GM21390 (cell line): ENCODE data around the gene MAP3K1.
"Not testable (repeated sequence)": the region's sequence is repeated elsewhere in the genome, so short reads cannot be mapped to it uniquely, and the experiment has no call there.

Experiments
- ATAC-seq: cut with Tn5 transposase; IDR thresholded peaks from one replicate; pipeline ENCODE4 v1.9.1; 2021; ENCODE audit not compliant: unreplicated experiment

Gene MAP3K1

DNA sequence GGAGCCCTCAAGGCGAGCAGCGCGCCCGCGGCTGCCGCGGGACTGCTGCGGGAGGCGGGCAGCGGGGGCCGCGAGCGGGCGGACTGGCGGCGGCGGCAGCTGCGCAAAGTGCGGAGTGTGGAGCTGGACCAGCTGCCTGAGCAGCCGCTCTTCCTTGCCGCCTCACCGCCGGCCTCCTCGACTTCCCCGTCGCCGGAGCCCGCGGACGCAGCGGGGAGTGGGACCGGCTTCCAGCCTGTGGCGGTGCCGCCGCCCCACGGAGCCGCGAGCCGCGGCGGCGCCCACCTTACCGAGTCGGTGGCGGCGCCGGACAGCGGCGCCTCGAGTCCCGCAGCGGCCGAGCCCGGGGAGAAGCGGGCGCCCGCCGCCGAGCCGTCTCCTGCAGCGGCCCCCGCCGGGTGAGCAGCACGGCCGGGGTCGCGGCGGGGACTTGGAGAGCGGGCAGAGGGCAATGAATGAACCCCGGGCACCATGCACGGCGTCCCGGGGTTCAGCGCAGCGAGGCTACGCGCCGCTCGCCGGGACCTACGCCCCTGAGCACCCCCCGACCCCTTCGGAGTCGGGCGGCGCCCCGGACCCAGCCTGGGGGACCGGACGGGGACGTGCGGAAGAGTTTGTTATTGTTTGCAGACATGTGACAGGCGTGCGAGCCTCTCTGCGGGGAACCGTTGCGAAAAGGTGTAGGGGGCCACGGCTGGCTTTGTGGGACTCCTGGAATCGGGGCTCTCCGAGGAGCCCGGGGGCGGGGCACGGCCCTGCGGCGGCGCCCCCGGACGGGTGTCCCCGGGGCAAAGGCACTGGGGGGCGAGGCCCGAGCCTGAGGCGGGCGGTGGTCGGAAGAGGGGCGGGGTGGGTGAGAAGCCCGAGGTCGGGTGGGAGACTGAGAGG lies 553 bp downstream of the MAP3K1 start:
- ATAC-seq, result peak; percentile 32

DNA sequence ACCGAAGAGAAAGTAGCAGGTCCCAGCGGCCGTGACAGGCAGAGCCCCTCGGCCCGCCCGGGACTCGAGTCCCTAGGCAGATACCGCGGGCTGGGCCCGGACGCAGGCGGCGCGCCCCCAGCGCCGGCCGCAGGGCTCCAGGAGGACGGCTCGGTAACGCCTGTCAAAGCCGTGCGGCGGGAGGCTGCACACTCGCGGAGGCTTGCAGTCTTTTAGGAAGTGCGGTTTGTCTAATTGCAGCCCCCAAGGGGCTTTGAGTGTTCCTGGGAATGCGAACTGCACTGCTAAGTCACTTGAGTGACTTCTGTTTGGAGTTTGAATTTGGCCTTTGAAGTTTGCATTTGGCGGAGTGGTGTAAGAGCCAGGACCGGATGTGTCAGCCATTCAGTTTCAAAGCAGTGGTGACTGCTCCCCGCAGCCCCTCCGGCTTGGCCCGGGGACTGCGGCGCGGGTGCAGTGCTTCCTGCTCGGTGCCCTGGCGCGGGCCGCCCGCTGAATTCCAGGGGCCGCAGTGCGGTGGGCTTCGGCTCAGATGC lies 1.3 kb downstream of the MAP3K1 start:
- ATAC-seq, result peak; percentile 43

DNA sequence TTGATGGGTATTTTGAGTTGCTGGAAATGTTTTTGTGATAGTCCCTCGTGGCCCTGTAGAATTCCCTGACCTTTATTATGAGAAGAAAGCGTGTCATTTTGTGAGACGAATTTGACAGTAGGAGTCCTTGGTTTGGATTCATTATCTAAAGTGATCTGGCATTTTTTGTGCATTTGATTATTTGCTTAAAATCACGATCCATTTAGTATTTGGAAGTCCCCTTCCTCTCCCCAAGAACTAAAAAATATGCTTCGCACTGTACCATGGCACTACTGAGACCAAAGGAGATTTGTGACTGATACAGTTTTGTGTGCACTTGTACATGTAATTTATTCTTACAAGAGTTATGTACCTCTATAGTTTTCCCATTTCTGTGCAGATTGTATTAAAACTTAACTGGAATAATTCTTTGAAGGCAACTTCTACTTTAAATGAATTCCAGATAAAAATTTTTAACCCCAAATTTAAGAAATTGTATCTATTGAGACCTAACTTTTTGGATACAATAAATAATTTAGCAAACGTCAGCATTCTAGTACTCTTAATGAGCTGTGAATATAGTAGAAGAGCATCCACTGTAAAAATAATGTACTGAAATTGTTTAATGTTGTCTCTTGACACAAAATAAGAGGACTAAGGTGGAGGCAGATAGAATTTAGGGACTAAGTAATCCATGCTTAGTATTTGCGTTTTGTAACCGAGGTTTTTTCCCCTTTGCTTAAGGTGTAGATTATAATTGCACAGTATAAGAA lies 2.1 kb downstream of the MAP3K1 start:
- no peak for ATAC-seq

DNA sequence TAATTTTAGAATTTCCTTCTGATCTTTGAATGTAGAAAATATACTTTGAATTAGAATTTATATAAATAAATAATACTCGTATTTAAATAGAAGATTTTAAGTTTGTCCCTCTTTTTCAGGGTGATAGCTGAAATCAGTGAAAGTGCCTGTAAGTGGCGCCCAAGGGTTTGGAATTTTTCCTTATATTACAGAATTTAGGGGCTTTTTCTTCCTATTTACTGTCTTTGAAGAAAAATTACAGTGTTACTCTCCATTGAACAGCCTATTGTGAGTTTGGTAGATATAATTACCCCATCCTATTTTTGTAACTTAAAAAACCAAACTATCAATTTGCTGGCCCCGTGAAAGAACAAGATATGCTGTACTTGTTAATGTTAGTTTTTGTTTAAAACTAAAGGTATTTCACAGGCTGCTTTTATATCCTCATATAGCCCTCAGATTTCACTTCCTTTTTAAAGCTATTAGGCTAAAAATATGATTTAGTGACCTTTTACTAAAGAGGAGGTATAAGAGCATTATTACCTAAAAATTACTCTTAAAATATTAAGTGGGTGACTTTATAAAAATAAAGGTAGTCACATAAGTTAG lies 3.2 kb downstream of the MAP3K1 start:
- no peak for ATAC-seq

DNA sequence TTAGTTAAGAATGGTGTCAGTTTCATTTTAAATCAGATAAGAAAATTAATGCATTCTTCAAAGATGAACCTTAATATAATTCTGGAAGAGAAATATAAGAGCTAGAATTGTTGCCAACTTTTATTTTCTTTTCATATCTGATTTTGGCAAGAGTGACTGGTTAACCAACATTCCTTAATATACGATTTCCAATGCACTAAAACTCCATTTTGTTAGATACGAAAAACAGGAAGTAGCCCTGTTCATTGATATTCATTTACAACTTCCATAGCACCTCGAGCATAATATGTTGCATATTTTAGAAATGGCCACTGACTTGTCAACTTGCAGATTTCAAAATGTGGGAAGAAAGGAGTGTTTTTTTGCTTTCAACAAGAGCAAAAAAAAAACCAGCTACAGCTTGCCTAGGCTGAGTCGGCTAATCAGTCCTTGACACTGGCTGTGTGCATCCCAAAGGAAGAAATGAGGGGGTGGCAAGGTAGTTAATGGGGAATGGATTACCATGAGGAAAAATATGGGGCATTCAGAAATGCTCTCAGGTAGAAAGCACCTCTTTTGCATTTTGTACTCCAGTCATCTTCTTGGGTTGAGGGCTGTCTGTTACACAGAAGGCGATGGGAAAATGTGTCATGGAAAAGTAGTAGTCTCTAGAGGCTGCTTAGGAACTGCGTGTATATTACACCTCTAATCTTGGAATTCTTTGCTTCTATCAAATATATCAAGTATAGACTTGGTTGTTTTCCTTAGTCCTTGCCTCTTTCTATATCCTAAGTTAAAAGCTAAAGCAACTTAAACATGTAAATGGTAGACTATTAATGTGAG lies 3.9 kb downstream of the MAP3K1 start:
- no peak for ATAC-seq

DNA sequence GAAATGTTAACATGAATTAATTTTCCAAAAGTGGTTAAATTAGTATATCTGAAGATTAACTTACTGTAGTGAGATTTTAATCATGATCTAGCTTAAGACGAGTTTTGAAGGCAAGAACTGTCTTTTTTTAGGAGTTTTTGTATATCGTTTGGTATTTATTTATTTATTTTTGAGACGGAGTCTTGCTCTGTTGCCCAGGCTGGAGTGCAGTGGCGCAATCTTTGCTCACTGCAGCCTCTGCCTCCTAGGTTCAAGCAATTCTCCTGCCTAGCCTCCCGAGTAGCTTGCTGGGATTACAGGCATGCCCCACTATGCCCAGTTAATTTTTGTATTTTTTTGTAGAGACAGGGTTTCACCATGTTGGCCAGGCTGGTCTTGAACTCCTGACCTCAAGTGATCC lies 6.5 kb downstream of the MAP3K1 start:
- ATAC-seq, result not testable (repeated sequence)

DNA sequence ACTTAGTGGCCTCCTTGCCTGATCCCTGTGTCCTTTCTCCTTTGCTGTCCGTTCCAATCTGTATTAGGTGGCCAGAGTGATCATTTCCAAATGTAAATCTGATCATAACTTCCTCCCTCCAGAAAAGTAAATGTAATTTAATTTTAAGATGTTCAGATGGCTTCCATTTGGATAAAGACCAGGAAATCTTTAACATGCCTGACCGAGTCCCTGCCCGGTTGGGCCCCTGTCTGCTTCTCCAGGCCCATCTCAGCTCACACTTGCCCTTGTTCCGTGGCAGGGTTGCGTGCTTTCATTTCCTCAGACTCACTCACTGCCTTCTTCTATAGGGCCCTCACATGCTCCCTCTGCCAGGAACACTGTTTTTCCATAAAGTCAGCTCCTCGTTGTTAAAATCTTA lies 7.6 kb downstream of the MAP3K1 start:
- ATAC-seq, result no peak

DNA sequence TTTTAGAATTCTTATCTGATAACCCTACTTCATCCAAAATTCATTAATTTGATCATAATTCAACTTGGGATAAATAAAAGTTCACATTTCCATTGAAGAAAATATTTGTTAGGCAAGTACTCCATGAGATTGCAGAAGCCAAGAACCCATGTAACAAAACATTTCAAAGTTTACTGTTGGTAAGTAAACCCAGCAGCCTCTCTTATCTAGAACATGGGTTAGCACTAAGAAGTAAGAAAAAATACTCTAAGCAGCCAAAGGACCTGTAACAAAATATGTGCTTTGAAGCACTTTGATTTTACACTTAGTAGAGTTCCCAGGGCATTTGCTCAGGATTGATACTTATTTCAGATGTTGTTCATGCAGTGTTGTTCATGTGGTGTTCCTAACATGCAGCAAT lies 8.7 kb downstream of the MAP3K1 start:
- ATAC-seq, result no peak

DNA sequence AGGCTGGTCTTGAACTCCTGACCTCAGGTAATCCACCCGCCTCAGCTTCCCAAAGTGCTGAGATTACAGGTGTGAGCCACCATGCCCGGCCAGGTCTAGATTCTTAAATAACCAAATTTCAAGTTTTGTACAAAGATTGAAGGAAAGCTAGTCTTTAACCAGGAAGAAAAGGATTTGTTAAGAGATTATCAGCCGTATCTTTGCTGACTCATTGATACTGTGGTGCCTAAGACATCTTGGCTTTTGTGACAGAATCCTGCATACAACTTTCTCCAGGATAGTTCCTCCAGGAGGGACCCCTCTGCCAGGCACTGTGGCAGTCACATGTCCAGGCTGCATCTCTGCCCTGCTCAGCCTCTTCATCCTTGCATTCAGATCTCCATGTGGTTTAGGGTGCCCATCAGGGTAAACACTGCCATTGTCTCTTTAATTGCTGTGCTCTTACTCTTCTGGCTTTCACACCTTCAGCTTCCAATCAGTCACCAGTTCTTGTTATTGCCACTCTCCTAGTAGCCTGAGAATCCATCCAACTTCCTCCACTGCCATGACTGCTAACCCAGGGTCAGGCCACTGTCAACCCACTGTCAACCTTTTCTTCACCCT lies 10.0 kb downstream of the MAP3K1 start:
- no peak for ATAC-seq

DNA sequence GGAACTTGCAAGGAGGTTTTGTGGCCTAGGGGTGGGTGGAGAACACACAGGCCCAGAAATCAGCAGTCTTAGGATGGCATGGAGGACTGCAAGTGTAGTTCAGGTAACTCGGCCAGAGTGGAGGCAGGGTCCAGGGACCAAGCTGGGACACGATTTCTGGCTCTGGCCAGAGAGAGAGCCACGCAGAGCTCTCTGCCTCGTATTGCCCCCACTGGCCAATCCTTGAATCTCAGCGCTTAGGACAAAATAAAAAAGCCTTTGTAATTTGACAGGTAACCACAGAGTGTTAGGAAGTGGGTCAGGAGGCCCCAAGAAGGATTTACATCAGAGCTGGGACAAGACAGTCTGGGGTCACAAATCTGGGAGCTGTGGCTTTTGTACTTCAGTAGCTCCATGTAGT lies 11.7 kb downstream of the MAP3K1 start:
- ATAC-seq, result no peak

DNA sequence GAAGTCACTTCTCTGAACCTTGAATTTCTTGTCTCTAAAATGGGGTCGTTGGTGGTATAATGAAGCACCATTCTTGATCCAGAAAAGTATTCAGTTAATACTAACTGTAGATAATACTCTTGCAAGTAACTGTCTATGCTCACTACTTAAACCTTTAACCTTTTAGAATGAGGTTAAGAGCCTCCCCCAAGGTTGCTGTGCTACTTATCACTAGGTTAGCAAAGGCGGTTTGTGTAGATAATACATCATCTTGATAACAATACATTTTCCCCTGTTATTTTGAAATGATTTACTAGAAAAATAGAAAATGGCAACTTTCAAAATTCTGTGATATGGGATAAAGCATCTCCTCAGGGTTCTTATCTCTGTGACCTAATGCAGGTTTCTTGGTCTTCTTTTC lies 12.6 kb downstream of the MAP3K1 start:
- ATAC-seq, result no peak

DNA sequence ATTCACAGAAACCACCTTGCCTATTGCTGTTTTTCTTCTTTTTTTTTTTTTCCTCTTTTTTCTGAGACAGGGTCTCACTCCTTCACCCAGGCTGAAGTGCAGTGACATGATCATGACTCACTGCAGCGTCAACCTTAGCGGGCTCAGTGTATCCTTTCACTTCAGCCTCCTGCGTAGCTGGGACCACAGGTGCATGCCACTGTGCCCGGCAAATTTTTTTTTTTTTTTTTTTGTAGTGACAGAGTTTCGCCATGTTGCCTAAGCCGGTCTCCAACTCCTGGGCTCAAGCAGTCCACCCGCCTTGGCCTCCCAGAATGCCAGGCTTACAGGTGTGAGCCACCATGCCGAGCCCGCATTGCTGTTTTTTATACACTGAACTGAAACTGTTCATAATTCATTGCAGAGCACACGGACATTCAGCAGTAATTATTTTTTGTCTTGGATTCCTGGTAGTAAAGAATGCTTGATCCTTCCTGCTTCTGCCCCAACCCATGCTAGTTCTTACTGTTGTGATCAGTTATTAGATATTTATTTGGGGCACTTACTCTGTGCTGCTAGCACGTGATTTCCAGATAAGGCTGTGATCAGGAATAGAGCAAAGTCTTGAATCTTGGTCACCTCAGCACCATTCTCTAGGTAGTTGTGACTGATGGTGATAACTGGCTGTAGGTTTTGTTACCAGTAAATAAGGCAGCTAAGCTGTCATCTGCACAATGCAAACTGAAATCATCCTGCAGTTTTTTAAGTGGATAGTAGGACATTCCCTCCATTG lies 14.0 kb downstream of the MAP3K1 start:
- no peak for ATAC-seq

DNA sequence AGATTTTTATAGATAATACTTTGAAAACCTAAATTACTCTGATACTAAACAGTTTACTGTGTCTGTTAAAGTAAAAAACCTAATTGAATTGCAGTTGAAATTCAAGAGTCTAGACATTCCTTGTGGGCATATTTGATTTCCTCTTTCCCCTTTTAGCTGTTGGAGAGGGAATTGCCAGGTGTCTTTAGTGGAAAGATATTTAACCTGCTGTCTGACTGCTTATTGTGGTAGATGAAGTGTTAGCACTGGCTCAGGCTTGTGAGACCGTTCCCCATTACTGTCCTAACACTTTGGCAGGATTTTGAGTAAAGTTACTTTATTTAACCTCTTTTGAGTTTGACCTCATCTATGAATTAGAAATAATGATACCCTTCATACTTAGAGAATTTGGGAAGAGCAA lies 16.4 kb downstream of the MAP3K1 start:
- ATAC-seq, result no peak

DNA sequence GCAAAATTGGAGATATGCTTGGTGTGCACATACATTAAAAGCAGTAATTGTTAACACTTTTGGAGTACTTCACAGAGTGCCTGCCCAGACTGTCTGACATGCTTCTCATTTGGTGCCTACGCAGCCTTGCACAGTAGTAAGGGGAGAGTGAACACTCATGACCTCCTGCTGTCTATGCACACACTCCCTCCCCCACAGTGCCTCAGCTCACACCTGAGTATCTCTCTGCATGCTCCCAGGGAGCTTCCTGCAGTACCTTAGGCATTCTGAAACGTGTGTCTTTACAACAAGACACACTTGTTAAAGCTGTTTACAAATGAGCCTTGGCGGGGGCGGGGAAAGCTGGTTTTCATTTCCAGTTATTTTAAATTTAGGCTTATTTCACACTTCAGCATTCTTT lies 18.0 kb downstream of the MAP3K1 start:
- ATAC-seq, result no peak

DNA sequence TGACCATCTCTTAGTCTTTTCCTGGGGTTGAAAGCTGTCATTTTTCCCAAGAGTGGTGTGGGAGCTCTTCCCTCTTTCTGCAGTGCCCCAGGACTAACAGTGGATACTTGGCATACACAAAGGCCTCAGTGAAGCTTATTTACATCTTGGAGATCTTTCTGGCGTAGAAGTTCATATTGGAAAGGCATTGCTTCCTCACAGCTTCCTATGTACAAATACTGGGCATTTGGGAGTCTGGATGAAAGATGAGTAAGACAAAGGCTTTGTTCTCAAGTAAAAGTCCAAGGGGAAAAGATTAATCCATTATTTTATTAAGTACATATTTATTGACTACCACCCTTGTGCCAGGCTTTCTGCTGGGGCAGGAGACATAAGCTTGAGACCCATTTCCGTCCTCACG lies 22.0 kb downstream of the MAP3K1 start:
- no peak for ATAC-seq

DNA sequence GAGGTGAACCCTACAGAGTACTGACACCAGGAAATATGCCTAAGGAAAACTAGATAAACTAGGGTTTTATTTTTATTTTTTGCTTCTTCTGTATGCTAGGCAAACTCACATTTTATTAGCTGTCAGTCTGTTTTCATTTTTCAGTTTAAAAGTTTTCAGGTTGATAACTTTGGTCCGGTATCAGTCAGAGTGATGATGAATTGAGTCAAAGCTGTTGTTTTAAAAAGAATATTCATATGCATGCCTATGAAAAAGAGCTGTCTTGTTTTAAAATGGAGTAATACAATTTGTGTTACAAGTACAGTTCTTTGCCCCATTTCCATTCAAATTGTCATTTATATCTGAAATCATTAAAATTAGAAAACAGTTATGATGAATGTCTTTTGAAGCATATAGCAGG lies 22.6 kb downstream of the MAP3K1 start:
- no peak for ATAC-seq

DNA sequence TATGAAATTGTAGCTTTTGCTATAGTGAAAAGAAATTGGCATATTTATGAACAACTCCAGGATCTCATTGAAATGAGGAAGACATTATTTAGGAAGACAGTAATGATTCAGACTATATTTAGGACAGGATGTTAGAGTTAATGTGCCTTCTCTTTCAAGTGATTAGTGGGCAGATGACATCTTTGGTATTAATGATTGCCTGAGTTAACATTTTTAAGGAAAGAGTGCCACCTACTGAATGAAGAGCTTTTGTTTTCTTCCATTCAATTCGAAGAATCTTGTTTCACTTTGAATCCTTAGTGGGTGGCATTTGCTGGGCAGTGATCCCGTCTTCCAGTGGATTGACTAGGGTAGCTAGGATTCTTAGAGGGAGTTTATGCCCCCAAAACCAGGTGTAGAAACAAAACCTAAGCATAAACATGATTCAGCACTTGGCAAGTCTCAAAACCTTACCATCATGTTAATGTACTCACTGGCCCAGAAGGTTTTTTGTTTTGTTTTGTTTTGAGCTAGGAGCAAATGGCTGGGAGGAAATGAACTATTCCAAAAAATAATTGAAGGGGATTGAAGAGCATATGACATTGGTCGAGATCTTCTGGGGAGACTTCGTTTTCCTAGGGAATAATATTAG lies 23.2 kb downstream of the MAP3K1 start:
- ATAC-seq, result no peak

DNA sequence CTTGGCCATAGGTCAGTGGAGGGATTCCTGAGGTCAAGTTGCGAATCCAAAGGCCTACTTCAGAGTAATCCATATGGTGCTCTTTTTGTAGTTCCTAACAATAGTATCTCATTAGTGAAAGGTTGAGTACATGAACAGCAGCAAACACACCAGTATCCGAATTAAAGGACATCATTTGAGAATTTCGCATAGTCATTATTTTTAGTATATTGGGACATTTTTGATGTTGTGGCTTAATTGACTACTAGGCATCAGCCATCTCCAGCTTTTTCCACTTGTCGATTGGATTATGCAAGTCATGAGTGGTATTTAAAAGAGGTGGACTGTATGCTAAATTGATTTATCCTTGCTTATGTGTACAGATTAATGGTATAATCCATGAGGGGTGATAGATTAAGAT lies 23.7 kb downstream of the MAP3K1 start:
- ATAC-seq, result no peak

DNA sequence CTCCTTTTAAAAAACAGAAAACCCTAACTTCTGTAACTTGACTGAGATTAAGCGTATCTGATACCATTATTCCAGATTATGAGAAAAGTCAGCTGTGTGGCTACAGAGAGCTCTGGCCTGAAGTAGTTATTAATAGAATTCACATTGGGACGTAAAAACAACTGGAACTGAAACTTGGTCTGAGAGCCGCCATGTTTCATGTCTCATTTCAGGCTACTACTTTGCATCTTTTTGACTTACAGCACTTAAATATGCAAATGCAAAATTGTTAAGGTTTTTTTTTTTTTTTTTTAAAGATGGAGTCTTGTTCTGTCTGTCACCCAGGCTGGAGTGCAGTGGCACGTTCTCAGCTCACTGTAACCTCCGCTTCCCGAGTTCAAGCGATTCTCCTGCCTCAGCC lies 25.2 kb downstream of the MAP3K1 start:
- ATAC-seq, result no peak
